ENCODE results near the gene C9orf85. TPM values are rescaled to one million over a fixed set of nuclear protein-coding genes. Genes with fewer than 3 reads are reported as not detected.
A peak's percentile ranks its signal among the peaks of the same experiment; 100 is the strongest.

Gene C9orf85
- total and polyA plus RNA-seq, 2 of the 4 experiments (the other 2 are of a cell fraction), result 4.3 to 8.4 TPM

- in situ Hi-C loops (cut with MboI; ENCODE audit: low sequenced_read_pairs), result no loop called here
- peak overlapping the region in 1 of 2 experiments; percentile 31; a peak in 2 of 4 replicates for H4K8ac ChIP-seq (ENCODE audit: low read depth in 2 of 2, low read length in 2 of 2)
- no peaks in the 10 kb centered on the region for H3K36me3 ChIP-seq (ENCODE audit: control insufficient read depth, insufficient read depth, low read length)
- H2BK15ac ChIP-seq (ENCODE audit: low read depth, low read length), result no peak overlapping the region
- H3K56ac ChIP-seq (ENCODE audit: extremely low read depth, insufficient read depth, low read length), result no peak overlapping the region
- H2AFZ ChIP-seq (replicated peaks; ENCODE audit: low read length, poor library complexity), result peak overlapping the region; percentile 81
- no peaks in the 10 kb centered on the region for H3K9me3 ChIP-seq (ENCODE audit: control insufficient read depth, insufficient read depth, low read length)
- intact Hi-C loops (cut with micrococcal nuclease), result no loop called here
- no peak overlapping the region for H3K27ac ChIP-seq (ENCODE audit: insufficient read depth, low read length)
- no peak overlapping the region for H2BK20ac ChIP-seq (ENCODE audit: low read depth, low read length)
- 0 out of 2 replicates have a peak overlapping the region, but pooled peaks have one; percentile 37 for H3K4ac ChIP-seq (ENCODE audit: low read depth, low read length)
- no peak overlapping the region for H3K4me2 ChIP-seq (ENCODE audit: low read depth, low read length)
- H3K9ac ChIP-seq (ENCODE audit: low read depth, low read length), result no peak overlapping the region
- no peak overlapping the region for H4K5ac ChIP-seq (ENCODE audit: low read depth, low read length)
- no peaks in the 10 kb centered on the region for H4K20me1 ChIP-seq (ENCODE audit: insufficient read depth, low read length)
- no peaks in the 10 kb centered on the region for H3K27me3 ChIP-seq (ENCODE audit: control insufficient read depth, insufficient read depth, low read length)
- H2BK5ac ChIP-seq (ENCODE audit: low read depth, low read length, poor library complexity, severe bottlenecking), result no peak overlapping the region
- TF ChIP-seq MAFK (IDR thresholded peaks at IDR 0.05; ENCODE audit: low read depth, low read length) (no peak), POLR2A (IDR thresholded peaks at IDR 0.05; ENCODE audit: low read depth, low read length) (no peak), RFX5 (IDR thresholded peaks at IDR 0.05; ENCODE audit: low read depth, low read length) (no peak), SMC3 (IDR thresholded peaks at IDR 0.05; ENCODE audit: low read depth, low read length) (no peak)
- TF ChIP-seq, protein P1, sequence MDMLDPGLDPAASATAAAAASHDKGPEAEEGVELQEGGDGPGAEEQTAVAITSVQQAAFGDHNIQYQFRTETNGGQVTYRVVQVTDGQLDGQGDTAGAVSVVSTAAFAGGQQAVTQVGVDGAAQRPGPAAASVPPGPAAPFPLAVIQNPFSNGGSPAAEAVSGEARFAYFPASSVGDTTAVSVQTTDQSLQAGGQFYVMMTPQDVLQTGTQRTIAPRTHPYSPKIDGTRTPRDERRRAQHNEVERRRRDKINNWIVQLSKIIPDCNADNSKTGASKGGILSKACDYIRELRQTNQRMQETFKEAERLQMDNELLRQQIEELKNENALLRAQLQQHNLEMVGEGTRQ (IDR thresholded peaks at IDR 0.05; ENCODE audit: low read depth, low read length), result peak; percentile 22; the same call in 1 of the 2 replicates
- DNase-seq (peak; percentile 77), ATAC-seq (ENCODE audit: low read depth) (peak; percentile 94)
- no peak overlapping the region for H2AK9ac ChIP-seq (replicated peaks; ENCODE audit: low read depth, low read length, poor library complexity)
- peaks cover 4% of the 10 kb centered on the region for H3K4me1 ChIP-seq (ENCODE audit: control insufficient read depth, insufficient read depth, low read length)
- no peaks in the 10 kb centered on the region for H3K79me1 ChIP-seq (ENCODE audit: low read depth in 1 of 2, low read length in 2 of 2)
- dilution Hi-C loops (cut with HindIII; ENCODE audit: low sequenced_read_pairs, unreplicated experiment), result no loop called here
- POLR2A ChIA-PET (ENCODE audit: unreplicated experiment), result no interaction called here
- no peak overlapping the region for H2BK120ac ChIP-seq (ENCODE audit: low read depth, low read length)
- H3K9me1 ChIP-seq (ENCODE audit: insufficient read depth, low read length), result peaks cover 3% of the 10 kb centered on the region; the same call in 1 of the 2 replicates
- H2AK5ac ChIP-seq (ENCODE audit: low read depth, low read length), result no peak overlapping the region
- H3K14ac ChIP-seq (replicated peaks; ENCODE audit: low read depth, low read length), result no peak overlapping the region
- no peak overlapping the region for H3K4me3 ChIP-seq (ENCODE audit: insufficient read depth, low read depth, low read length)
- no CpG with 5 or more reads among the region's 2 CpGs for WGBS, 2 experiments (ENCODE audit: extremely low coverage in 2 of 2, insufficient read length in 1 of 2)
- no peak overlapping the region for H3K23ac ChIP-seq (ENCODE audit: low read depth, low read length)
- CTCF ChIA-PET, result interaction anchor here (0.6 to 1.6 kb wide), 4 partner anchors 13 to 148 kb away, joined by 3 to 6 read pairs (median 4); no protein-coding TSS in a partner anchor
- H4K91ac ChIP-seq (ENCODE audit: insufficient read depth, low read depth, low read length), result no peak overlapping the region
- H3K18ac ChIP-seq (ENCODE audit: low read depth, low read length), result no peak overlapping the region
- BruUV-seq (replicated peaks), result no TSS peak
Measured at GRCh38 chr9:71984403-71984802, 73.0 kb downstream of the C9orf85 start.
